GM23248 (cell line): Measurements from ENCODE around the gene HP.

Experiments
- EZH2 ChIP-seq: fragments of 200-600 bp; sonication (generic); IDR thresholded peaks from 2 replicates; pipeline ENCODE4 v1.6.1; 2018; ENCODE audit warnings: antibody characterized with exemption, mild to moderate bottlenecking; ENCODE audit not compliant: insufficient read depth, poor library complexity, severe bottlenecking
- EZH2phosphoT487 ChIP-seq: fragments of 200-600 bp; sonication (generic); IDR thresholded peaks from 2 replicates; pipeline ENCODE4 v1.6.1; 2018; ENCODE audit warnings: antibody characterized with exemption, moderate library complexity, mild to moderate bottlenecking, low read depth; ENCODE audit not compliant: insufficient read depth

DNA sequence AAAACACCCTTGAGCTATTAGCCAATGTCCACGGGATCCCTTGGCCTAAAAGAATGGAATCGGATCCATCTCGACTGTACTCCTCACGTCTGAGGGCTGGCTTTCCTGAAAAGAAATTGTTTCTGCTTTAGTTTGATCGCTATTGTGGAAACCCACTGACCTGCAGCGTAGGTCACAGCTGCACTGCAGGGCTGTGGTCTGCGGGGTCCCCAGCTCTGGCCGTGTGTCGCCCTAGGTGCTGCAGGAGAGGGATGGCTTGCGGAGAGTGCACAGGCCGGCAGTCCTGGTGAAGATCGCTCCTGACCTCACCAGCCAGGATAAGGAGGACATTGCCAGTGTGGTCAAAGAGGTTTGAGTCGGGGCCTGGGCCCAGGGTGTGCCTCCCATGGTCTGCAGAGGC is 32.2 kb upstream of the HP start:
- TF ChIP-seq EZH2 (no peak), EZH2phosphoT487 (no peak)
